ENCODE results near the gene TSHR. TPM values are rescaled to one million over a fixed set of nuclear protein-coding genes. Genes with fewer than 3 reads are reported as not detected.

Gene TSHR
- total RNA-seq, 1 donor, result not detected

DNA sequence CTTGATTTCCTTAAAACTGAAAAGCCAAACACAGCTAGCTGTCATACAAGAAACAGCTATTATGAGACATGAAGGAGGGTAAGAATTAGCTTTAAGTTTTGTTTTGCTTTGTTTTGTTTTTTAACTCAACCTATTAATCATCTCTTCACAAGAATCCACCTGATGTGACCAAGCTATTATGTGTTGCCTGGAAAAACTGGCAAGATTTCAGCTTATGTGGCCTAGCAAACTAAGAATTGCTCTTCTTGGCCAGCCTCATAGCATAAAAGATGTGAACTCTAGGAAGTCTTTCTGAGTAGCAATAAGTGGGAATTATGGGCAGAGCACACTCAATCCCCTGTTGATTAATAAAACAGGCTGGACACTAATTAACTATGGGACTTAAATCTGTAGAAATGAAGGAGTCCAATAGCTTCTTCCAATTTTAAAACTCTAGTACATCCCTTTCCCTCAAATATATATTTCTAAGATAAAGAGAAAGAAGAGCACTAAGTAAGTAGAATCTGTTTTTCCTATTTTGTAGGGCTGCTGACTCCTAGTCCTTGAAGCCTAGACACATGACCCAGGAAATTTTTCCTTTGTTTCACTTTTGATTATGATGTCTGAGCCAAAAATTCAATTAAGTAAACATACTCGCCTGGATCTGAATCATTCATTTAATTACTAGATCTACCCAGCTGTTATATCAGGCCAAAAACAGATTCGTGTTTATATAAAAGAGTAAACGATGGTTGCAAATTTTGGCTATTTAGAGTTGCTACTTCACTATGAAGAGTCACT is 189.6 kb downstream of the TSHR start:
- H3K27ac ChIP-seq (ENCODE audit: low read depth, low read length), result no peak overlapping the region
- H3K9me3 ChIP-seq (ENCODE audit: low read depth, low read length), result no peaks in the 10 kb centered on the region
- H3K79me2 ChIP-seq (ENCODE audit: insufficient read depth, low read length), result no peaks in the 10 kb centered on the region
- H3K36me3 ChIP-seq (ENCODE audit: insufficient read depth, low read length), result no peaks in the 10 kb centered on the region
- no peak overlapping the region for H2AFZ ChIP-seq (ENCODE audit: low read length)
- no peaks in the 10 kb centered on the region for H3K27me3 ChIP-seq (ENCODE audit: insufficient read depth, low read length)
- no peak for DNase-seq (ENCODE audit: insufficient read length, low spot score, missing footprints)
- H3K4me2 ChIP-seq (ENCODE audit: insufficient read depth, low read length), result no peak overlapping the region
- no peaks in the 10 kb centered on the region for H3K4me1 ChIP-seq (ENCODE audit: insufficient read depth, low read length)
- TF ChIP-seq, protein P1, sequence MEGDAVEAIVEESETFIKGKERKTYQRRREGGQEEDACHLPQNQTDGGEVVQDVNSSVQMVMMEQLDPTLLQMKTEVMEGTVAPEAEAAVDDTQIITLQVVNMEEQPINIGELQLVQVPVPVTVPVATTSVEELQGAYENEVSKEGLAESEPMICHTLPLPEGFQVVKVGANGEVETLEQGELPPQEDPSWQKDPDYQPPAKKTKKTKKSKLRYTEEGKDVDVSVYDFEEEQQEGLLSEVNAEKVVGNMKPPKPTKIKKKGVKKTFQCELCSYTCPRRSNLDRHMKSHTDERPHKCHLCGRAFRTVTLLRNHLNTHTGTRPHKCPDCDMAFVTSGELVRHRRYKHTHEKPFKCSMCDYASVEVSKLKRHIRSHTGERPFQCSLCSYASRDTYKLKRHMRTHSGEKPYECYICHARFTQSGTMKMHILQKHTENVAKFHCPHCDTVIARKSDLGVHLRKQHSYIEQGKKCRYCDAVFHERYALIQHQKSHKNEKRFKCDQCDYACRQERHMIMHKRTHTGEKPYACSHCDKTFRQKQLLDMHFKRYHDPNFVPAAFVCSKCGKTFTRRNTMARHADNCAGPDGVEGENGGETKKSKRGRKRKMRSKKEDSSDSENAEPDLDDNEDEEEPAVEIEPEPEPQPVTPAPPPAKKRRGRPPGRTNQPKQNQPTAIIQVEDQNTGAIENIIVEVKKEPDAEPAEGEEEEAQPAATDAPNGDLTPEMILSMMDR (IDR thresholded peaks at IDR 0.05; ENCODE audit: extremely low read depth, low read depth, low read length), result no peak
- no peak overlapping the region for H3K4me3 ChIP-seq (ENCODE audit: insufficient read depth, low read length)
- no peaks in the 10 kb centered on the region for H4K20me1 ChIP-seq (ENCODE audit: insufficient read depth, low read length)

DNA sequence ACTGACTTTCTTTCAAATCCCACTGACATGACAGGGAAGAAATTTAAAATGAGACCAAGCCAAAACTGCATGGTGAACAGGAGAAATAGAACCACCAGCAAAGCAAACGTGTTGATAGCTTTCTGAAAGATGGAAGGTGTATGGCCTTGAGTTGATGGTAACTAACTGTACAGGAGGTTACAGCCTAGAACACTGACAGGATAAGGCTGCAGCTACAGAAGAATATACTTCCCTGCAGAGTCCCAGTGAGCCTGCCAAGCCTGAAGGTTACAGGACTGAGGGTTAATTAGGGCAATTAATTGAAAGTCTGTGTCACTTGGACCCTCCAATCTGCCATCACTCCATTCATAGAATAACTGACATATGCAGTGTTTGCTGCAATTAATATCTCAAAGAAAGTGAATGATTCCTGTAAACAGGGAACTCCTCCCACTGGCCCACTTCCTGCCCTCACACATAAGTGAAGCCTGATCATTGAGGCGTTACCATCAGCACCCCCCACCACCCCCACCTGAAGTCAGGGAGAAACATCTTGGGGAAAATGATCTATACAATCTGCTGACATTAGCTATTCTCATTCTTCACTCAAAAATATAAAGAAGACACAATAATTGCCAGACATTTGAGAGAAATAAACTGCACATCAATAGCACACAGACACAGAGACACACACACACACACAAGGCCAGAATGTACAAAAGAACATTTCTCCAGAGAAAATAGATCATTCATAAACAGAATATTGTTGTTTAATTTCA is 191.9 kb downstream of the TSHR start:
- Histone ChIP-seq H4K20me1 (ENCODE audit: insufficient read depth, low read length) (no peaks in the 10 kb centered on the region), H3K4me2 (ENCODE audit: insufficient read depth, low read length) (no peak overlapping the region), H3K27ac (ENCODE audit: low read depth, low read length) (no peak overlapping the region), H3K4me3 (ENCODE audit: insufficient read depth, low read length) (no peak overlapping the region), H3K36me3 (ENCODE audit: insufficient read depth, low read length) (no peaks in the 10 kb centered on the region), H3K27me3 (ENCODE audit: insufficient read depth, low read length) (no peaks in the 10 kb centered on the region), H3K4me1 (ENCODE audit: insufficient read depth, low read length) (no peaks in the 10 kb centered on the region), H3K79me2 (ENCODE audit: insufficient read depth, low read length) (no peaks in the 10 kb centered on the region), H3K9me3 (ENCODE audit: low read depth, low read length) (no peaks in the 10 kb centered on the region), H2AFZ (ENCODE audit: low read length) (no peak overlapping the region)
- TF ChIP-seq, protein P1 (IDR thresholded peaks at IDR 0.05; ENCODE audit: extremely low read depth, low read depth, low read length), result no peak
- DNase-seq (ENCODE audit: insufficient read length, low spot score, missing footprints), result no peak

DNA sequence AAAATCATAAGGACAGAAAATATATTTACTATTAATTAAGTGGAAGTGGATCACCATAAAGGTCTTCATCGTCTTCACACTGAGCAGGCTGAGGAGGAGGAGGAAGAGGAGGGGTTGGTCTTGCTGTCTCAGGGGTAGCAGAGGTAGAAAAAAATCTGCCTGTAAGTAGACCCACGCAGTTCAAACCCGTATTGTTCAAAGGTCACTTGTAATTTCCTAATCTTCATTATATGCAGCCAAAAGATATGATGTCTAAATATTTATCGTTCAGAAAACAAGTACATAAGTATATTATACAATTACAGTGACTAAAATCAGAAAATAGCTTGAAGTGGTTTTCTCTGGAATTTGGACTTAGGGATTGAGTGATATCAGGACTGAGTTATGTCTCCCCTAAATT is 193.2 kb downstream of the TSHR start:
- TF ChIP-seq, protein P1 (IDR thresholded peaks at IDR 0.05; ENCODE audit: extremely low read depth, low read depth, low read length), result no peak
- Histone ChIP-seq H3K36me3 (ENCODE audit: insufficient read depth, low read length) (no peaks in the 10 kb centered on the region), H2AFZ (ENCODE audit: low read length) (no peak overlapping the region), H3K27me3 (ENCODE audit: insufficient read depth, low read length) (no peaks in the 10 kb centered on the region), H3K4me1 (ENCODE audit: insufficient read depth, low read length) (no peaks in the 10 kb centered on the region), H3K9me3 (ENCODE audit: low read depth, low read length) (no peaks in the 10 kb centered on the region), H3K27ac (ENCODE audit: low read depth, low read length) (no peak overlapping the region), H3K79me2 (ENCODE audit: insufficient read depth, low read length) (no peaks in the 10 kb centered on the region), H3K4me2 (ENCODE audit: insufficient read depth, low read length) (no peak overlapping the region), H3K4me3 (ENCODE audit: insufficient read depth, low read length) (no peak overlapping the region), H4K20me1 (ENCODE audit: insufficient read depth, low read length) (no peaks in the 10 kb centered on the region)
- DNase-seq (ENCODE audit: insufficient read length, low spot score, missing footprints), result no peak

GRCh38 chr14:81153187-81153586 is 197.8 kb downstream of the TSHR start:
- no peaks in the 10 kb centered on the region for H3K4me1 ChIP-seq (ENCODE audit: insufficient read depth, low read length)
- no peak overlapping the region for H2AFZ ChIP-seq (ENCODE audit: low read length)

More at GRCh38 chr14:81153187-81153586, 197.8 kb downstream of the TSHR start:
- Histone ChIP-seq H3K4me2 (ENCODE audit: insufficient read depth, low read length) (no peak overlapping the region), H3K36me3 (ENCODE audit: insufficient read depth, low read length) (no peaks in the 10 kb centered on the region), H3K4me3 (ENCODE audit: insufficient read depth, low read length) (no peak overlapping the region), H3K79me2 (ENCODE audit: insufficient read depth, low read length) (no peaks in the 10 kb centered on the region), H4K20me1 (ENCODE audit: insufficient read depth, low read length) (no peaks in the 10 kb centered on the region), H3K27me3 (ENCODE audit: insufficient read depth, low read length) (no peaks in the 10 kb centered on the region), H3K27ac (ENCODE audit: low read depth, low read length) (no peak overlapping the region), H3K9me3 (ENCODE audit: low read depth, low read length) (no peaks in the 10 kb centered on the region)
- TF ChIP-seq, protein P1 (IDR thresholded peaks at IDR 0.05; ENCODE audit: extremely low read depth, low read depth, low read length), result no peak
- no peak for DNase-seq (ENCODE audit: insufficient read length, low spot score, missing footprints)
